Measurements from ENCODE around the gene SPOPL.

- no peak for TF ChIP-seq POLR2A (IDR thresholded peaks at IDR 0.05; ENCODE audit: low read length)
- TF ChIP-seq GATA1 (IDR thresholded peaks at IDR 0.05; ENCODE audit: low read depth, low read length): no peak
Measured at GRCh38 chr2:138475277-138475776, 26.2 kb upstream of the SPOPL start.

Data from erythroblast (primary cell).